GM18508 (cell line): ENCODE results near the gene VPS16.

Experiments used
- ATAC-seq: cut with Tn5 transposase; IDR thresholded peaks from one replicate; pipeline ENCODE4 v1.9.1; 2021; ENCODE audit warnings: moderate number of reproducible peaks; ENCODE audit not compliant: insufficient read depth, unreplicated experiment

Gene VPS16

DNA sequence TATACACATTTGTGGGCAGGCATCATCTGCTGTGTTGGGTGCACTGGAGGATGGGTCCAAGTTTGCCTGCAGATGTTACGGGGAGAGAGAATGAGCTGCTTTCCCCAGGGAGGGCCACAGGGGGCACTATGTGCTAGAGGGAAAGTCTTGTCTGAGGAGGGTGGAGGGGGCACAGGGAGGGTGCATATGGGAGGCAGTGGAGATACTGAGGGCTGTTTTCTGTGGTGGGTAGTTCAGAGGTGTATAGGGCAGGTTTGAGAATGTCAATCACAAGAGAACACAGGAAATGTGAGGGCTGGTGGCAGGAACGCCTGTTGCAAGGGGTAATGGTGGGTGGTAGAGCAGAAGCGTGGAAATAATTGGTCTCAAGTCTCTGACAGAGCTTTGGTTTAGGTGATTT is 25.1 kb downstream of the VPS16 start:
- ATAC-seq: no peak

DNA sequence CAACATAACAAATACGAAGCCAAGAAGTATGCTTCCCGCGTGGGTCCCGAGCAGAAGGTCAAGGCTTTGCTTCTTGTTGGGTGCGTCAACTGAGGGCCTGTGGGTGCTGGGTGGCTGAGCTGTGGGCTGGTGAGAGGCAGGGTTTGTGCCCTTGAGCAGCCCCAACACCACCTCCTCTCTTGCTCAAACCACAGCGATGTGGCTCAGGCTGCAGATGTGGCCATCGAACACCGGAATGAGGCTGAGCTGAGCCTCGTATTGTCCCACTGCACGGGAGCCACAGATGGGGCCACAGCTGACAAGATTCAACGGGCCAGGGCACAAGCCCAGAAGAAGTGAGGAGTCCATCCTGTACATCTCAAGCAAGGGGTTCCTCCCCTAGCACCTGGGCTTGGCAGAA is 25.7 kb downstream of the VPS16 start:
- no peak for ATAC-seq

DNA sequence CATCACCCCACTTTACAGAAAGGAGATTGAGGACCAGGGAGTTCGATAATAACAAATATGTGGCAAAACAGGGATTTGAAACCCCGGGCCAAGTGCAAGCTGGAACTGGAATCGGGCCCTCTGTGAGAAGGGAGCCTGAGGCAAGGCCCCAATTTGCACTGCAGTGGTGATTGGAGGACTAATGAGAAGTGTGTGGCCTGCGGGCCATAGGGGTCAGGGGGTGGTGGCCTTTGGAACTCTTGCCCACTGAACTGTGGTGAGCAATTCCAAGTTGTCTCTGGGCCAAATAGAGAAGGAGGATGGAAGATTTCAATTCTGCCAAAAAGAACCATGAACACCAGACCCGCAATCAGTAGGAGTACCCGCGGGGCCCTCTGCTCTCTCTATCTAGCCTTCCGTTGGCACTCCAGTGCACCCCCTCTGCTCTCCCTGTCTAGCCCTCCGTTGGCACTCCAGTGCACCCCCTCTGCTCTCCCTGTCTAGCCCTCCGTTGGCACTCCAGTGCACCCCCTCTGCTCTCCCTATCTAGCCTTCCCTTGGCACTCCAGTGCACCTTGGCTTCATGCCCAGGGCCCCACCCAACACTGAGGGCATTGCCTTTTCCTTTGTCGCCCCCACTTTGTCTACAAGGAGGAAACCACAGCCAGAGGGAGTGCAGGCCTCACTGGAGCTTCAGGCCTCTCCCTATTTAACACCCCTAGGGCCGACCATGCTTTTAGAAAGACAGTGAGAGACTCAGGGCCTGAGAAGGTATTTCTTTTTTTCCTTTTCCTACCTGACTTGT is 26.7 kb downstream of the VPS16 start:
- ATAC-seq: no peak

DNA sequence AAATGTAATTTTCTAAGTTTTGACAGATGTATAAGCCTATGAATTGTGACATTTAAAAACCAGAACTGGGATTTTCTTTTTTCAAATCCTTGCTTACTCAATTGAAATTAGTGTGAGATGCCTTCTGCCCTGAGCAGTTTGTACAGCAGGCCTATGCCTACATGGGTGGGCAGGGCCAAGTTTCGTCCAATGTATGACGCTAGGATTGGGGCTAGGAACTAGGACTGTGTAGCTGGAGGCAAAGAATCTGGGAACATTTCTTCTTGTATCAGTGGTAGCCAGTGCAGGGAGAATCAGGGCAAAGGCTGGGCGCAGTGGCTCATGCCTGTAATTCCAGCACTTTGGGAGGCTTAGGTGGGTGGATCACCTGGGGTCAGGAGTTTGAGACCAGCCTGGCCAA is 28.8 kb downstream of the VPS16 start:
- no peak for ATAC-seq

DNA sequence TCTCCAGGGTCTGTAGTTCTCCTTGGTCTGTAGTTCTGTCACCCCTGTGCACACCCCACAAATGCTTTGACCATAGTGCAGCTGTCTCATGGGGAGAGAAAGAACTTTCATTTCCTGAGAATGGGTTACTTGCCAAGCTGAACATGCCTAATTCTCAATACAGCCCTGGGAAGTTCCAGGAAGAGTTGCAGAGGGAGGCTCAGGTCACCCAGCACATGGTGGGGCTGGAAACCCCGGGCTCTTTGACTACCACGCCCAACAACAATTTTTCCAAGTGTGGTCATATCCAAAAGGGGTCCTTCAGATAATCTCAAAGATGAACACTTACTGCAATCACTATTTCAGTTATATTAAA is 30.5 kb downstream of the VPS16 start:
- ATAC-seq: no peak

DNA sequence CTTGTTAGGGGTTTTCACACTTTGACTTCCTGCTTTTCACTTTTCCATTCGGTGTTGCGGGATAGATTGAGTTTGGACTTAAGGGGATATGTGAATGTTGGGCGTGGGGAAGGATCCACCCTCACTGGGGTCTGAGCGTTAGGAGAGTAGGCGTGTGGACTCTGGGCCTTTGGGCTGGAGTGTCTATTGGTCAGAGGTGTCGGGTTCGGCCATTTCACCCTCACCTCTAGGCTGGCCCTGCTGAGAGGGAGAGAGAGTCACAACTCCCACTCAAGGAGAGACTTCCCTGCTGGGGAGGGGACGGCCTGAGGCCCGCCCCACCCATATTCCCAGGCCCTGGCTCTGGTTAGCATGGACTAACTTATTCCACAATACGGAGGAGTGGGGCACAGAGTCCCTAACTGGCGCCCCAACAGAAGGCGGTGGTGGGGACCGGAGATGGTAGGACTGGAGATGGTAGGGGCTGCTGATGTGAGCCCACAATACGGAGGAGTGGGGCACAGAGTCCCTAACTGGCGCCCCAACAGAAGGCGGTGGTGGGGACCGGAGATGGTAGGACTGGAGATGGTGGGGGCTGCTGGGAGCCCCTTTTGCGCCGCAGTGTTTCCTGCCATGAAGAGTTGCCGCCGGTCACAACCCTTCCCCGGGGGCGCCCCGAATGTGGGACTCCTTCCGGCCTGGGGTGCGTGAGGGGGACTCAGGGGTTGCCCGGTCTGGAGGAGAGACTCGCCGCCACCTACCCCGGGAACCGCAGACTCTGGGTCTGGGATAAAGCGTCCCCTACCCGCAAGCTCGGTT is 31.3 kb downstream of the VPS16 start:
- no peak for ATAC-seq

DNA sequence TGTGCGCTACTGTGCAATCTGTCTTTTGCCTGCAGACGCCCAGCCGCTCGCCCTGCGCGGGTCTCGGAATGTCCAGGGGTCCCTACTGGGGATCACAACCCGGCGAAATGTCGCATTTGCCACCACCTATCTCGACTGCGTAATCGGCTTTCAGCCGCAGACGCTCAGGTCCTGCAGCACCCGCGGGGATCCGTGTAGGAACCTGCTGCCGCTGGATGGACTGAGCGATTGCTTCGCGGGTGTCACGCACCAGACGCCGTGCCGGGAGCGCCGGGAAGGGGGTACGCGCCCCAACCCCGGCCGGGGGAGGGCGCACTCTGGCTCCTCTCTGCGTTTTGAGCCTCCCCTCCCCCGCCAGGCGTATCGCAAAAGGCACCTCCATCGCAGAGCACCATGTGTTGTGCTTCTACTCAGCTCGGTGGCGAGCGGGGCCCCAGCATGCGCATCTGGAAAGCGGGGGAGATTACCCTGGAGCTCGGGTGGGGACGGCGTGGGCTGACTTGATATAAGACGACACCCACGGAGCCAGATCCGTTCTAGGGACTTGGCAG is 32.0 kb downstream of the VPS16 start:
- no peak for ATAC-seq

DNA sequence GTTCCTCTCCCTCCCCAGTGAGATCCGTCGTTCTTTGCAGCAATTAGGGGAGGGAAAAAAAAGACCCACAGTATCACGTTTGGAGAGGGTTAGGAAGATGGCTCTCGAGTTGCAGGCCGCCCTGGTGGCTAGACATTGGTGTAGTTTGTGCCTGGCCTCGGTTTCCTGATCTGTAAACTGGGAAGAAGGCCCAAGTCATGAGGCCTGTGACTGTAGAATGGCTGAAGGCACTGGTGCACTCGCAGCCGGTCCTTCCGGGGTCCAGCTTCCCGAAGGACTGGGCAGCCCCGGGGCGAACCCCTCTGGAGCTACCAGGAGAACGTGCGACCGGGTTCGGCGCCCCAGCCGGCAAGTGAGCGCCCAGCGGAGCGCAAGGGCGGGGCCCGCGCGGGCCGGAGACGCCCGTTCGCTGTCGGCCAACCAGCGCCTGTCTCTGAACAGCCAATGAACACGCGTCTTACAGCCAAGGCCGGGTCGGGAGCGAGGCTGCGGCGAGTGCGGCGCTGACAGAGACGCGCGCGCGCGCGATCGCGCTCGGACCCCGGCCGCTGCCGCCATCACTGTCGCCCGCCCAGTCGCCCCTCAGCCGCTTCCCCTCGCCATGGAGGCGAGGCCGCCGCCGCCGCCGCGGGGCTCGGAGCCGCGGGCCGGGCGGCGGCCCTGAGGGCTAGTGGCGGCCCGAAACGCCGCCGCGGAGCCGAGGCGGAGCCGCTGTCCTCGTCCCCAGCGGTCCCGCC is 32.6 kb downstream of the VPS16 start, which contains the start of gene PTPRA:
PTPRA (plus strand) TSS at position 472 of the 737 bp plus-strand sequence. CDS start 90,797 bp downstream, outside the sequence.
- ATAC-seq: peak; percentile 45

DNA sequence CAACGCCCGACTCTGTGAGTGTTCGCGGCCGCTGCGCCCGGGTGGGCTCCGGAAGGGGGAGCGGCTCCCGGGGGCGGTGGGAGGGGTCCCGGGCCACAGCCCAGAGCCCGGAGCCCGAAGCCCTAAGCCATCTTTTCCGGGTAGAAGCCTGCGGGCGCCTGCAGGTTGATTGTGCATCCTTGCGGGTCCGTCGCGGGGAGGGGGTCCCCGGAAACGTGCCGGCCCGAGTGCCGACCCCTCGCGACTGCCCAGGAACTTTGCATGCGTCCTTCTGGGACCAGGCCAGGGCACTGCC is 33.1 kb downstream of the VPS16 start:
- peak; percentile 11 for ATAC-seq

DNA sequence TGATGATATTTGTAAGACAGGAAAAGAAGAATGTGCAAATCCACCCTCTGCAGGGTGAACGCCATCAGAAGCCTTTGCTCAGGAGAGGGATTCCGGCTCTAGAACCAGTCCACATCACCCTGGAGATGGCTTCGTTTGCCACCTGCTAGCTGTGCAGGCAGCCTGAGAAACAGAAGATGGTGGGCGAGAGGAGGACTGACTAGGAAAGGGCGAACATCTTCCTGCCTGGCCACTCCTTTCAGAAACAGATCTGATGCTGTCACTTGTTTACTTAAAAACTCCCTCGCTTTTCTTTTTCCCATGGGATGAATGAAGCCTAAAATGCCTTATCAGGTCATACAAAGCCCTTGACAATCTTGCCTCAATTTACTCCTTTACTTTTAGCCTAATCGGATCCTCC is 33.9 kb downstream of the VPS16 start:
- no peak for ATAC-seq

DNA sequence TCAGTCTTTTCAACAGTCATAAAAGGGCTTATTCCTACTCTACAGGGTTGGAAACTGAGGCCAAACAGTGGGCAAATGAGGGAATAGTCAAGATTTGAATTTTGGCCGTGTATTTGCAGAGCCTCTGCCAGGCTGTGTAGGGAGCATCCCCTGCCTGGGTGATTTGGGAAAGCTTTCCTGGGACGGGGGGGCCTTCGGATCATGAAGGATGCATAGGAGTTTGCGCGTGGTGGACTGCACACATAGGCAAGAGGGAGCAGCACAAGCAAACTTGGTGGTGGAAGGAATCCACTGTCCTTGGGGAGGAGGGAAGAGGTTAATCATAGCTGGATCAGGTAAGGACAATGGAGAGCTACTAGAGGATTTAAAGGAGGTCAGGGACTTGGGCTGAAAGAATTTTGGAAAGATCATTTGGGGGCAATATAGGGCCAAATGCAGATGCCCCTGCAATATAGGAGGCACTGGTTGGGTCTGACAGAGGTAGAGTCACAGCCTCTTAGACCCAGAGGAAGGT is 35.2 kb downstream of the VPS16 start:
- no peak for ATAC-seq

DNA sequence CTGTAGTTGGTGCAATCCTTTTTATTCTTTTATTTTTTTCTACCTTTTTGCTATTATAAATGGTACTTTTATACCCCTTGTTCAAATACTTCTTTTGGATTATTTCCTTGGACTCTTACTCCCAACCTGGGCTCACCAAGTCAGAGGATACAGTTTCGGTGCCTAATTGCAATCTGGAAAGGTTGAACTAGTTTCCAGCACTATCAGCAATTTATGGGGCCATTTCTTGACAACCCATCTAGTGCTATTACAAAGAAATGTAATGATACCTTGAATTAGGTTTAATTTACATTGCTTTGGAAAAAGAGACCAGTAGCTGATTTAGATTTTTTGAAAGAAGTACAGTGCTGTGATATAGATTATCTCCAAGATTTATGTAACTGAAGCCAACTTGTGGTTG is 38.0 kb downstream of the VPS16 start:
- ATAC-seq: no peak

DNA sequence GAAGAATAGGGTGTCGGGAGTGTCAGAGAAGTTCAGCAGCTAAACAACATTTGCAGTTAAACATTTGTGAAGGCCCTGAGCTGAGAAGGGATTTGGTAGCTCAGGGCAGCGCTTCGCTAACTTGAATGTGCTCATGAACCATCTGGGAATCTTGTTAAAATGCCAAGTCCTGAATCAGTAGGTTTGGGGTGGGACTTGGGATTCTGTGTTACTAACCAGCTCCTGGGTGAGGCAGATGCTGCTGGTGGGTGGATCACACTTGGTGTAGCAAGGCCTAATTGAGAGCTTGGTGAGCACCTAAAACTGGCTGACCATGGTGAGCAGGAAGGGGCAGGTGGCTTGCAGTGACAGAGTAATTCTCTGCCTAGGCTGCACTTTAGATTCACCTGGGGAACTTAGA is 38.6 kb downstream of the VPS16 start:
- ATAC-seq: no peak

DNA sequence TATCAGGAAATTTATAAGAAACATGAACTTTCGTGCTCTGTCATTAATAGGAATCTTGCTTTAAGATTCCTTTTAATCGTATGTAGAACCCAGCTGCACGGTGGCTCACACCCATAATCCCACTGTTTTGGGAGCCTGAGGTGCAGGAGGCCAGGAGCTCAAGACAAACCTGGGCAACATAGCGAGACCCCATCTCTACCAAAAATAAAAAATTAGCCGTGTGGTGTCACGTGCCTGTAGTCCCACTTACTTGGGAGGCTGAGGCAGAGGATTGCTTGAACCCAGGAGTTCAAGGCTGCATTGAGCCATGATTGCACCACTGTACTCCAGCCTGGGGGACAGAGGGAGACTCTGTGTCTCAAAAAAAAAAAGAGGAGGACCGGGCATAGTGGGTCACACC is 40.1 kb downstream of the VPS16 start:
- no peak for ATAC-seq

DNA sequence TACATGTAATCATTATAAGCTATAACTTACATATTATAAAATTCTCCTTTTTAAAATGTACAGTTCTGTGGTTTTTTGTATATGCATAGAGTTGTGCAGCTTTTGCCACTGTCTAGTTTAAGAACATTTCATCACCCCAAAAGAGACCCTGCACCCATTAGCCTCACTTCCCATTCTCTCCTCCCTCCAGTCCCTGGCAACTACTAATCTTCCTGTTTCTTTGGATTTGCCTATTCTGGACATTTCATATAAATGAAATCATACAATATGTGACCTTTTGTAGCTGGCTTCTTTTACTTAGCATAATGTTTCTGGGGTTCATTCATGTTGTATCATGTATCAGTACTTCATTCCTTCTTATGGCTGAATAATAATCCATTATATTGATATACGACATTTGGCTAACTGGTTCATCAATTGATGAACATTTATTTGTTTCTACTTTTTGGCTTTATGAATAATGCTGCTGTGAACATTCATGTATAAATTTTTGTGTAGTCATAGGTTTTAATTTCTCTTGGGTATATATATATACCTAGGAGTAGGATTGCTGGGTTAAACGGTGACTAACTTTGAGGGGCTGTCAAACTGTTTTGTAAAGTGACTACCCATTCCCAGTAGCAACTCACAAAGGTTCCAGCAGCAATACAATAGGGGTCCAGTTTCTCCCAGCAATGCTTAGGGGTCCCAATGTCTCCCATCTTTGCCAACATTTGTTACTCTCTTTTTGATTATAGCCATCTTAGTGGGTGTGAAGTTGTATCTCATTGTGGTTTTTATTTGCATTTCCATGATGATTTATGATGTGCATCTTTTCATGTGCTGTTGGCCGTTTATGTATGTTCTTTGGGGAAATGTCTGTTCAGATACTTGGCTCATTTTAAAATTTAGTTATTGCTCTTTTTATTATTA is 43.4 kb downstream of the VPS16 start:
- no peak for ATAC-seq

DNA sequence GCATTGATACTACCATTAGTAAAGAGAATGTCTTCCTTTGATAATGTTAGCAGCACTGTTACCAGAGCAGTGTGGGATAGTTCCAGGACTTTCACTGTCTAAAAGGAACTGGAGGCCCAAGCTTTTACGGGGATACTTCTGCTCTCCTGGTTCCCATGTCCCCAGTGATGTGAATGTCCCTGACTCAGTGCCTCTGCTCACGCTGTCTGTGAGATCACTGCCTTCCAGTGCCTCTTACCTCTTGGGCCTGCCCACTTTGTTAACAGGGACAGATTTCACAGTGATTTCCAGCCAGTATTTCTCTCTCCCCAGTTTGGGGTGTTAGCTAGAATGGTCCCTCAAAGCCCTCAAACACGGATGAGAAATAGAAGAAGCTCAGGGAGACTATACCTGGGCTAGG is 47.2 kb downstream of the VPS16 start:
- no peak for ATAC-seq

DNA sequence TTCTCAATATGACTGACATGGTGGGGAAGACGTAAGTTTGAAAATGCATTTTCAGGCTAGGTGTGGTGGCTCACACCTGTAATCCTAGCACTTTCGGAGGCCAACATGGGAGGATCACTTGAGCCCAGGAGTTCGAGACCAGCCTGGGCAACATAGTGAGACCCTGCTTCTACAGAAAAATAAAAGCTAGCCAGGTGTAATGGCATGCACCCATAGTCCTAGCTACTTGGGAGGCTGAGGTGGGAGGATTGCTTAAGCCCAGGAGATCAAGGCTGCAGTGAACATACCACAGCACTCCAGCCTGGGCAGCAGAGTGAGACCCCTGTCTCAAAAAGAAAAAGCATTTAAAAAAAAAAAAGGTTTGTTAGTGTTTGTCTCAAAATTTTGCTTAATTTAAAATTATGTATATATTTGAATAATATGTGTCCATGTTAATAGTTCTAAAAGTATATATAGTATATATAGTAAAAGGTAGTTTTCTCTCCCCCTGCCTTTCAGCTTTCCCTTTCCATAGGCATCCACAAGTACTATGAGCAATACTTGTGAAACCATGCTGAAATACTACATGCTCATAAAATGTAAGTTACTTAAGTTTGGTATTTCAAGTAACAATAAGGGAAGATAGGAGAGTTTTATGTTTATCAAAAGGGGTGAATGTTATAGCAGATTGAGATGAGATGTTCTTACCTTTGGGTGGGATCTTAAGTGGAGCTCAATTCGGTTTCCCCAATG is 47.8 kb downstream of the VPS16 start:
- no peak for ATAC-seq

DNA sequence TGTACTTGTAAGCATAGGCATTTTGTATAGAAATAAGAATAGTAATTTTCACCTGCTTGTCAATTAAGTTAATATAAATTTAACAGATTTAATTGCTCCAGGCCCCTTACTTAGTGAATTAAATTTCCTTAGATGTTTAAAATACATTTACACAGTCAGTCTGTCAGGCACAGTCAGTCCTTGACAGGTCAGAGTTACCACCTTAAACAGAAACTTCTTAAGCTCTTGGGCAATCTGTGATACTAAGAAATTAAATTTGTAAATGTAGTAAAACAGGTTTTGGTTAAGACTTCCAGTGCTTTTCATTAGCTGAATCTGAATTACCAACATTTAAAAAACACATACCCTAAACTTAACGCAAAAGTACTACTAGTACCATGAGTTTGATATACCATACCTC is 48.7 kb downstream of the VPS16 start:
- ATAC-seq: no peak

DNA sequence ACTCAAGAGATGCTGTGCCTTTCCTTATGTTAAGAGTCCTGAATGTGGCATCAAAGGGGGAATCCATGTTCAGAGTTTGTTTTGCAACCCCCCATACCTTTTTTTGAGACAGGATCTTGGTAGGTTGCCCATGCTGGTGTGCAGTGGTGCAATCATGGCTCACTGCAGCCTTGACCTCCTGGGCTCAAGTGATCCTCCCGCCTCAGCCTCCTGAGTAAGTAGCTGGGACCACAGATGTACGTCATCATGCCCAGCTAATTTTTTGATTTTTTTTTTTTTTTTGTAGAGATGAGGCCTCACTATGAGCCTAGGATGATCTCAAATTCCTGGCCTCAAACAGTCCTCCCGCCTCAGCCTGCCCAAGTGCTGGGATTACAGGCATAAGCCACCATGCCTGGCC is 49.3 kb downstream of the VPS16 start:
- ATAC-seq: no peak
